NCI-H226 (cell line): Measurements from ENCODE around the gene F13B.
"Not testable (repeated sequence)": the region's sequence is repeated elsewhere in the genome, so short reads cannot be mapped to it uniquely, and the experiment has no call there.

ENCODE experiments used
- DNase-seq: peaks from one replicate; pipeline ENCODE4 v3.0.0-alpha.2; 2015

F13B gene, protein sequence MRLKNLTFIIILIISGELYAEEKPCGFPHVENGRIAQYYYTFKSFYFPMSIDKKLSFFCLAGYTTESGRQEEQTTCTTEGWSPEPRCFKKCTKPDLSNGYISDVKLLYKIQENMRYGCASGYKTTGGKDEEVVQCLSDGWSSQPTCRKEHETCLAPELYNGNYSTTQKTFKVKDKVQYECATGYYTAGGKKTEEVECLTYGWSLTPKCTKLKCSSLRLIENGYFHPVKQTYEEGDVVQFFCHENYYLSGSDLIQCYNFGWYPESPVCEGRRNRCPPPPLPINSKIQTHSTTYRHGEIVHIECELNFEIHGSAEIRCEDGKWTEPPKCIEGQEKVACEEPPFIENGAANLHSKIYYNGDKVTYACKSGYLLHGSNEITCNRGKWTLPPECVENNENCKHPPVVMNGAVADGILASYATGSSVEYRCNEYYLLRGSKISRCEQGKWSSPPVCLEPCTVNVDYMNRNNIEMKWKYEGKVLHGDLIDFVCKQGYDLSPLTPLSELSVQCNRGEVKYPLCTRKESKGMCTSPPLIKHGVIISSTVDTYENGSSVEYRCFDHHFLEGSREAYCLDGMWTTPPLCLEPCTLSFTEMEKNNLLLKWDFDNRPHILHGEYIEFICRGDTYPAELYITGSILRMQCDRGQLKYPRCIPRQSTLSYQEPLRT

DNA sequence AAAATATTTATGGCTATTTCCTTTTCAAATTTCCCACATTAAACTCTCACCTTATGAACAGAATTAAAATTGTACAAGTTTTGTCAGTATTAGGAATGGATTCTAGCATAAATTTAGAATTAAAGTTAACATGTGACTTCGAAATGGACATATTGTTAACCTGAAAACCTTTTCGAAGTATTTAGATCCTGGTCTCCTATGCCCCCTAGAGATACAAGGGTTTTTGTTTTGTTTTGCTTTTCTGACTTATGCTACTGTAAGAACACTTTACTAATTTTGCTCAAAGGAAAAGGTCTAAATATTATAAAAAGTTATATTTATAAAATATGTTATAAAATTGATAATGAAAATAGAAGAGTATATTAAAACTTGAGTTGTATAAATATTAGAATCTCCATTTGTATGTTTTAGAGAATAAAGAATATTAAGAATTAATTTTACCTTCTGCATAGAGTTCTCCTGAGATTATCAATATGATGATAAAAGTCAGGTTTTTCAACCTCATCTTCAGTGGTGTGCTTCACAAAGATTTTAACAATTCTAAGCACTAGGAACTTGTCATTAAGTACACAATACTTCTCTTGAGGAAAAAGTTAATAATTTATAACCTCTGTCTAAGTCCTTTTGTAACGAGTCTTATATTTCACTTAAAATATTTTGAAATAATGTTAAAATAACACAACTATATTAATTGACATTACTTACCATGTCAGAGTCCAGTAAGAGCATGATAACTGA, at the start of gene F13B:
Gene F13B, minus strand, starts transcription at position 542 of the 738 bp plus-strand sequence. Its CDS starts 37 bp downstream, at position 505.
- no peak for DNase-seq

GRCh38 chr1:197116156-197116555, 49.1 kb upstream of the F13B start:
- no peak for DNase-seq

DNA sequence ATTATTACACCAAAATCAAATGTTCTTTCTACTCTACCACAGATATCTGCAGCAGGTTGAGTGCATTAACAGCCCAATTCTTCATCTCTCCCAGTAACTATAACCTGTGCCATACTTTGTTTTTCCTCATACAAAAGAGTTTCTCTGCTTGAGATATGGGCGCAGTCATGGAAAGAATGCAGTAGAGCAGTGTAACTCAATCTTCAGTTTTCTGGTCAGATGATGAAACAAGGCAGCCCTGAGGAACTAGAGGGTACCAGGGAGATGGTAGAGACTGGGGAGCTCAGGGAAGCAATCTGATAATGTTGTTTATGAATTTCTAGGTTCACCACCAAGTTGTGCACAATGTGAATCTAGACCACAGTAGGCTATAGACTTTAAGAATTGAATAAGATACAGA, 39.8 kb upstream of the F13B start:
- no peak for DNase-seq

- DNase-seq: no peak
Measured at GRCh38 chr1:197103300-197103699, 36.2 kb upstream of the F13B start.

GRCh38 chr1:197101978-197102377, 34.9 kb upstream of the F13B start:
- no peak for DNase-seq

DNA sequence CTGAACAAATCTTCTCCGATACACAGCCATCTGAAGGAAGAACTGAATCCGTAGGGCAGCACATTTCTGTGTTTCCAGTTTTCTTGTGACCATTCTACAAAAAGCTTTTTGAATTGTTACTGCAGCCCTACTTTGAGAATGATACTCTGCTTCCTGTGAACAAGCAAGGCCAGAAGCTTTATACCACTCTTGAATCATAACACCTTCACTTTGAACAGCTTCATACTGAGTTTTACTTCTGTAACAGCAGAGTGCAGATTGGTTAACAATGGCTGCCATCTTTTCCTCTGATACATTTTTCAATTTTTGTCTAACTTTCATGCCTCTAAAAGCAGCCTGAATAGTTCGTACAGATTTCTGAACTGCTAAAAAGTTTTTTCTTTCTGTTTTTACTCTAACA, 33.6 kb upstream of the F13B start:
- no peak for DNase-seq

- DNase-seq: no peak
Measured at GRCh38 chr1:197099444-197099843, 32.4 kb upstream of the F13B start.

DNA sequence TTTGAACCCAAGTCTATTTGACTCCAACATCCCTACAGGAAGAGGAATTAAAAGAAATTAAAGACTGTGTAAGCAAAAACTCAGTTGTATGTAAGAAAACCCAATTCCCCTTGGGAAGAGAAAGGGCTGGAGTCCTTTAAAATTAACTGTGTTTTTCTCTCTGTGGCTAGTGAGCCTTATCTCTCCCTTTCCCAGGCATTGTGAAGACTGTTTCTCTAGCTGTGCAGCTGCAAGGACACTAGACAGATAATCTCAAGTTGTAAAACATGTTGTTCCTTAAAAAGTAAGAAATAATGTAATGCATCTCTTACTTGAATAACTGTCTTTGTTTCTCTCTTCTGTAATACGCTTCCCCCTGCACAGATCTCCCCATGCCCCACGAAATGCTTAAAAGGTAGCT, 29.9 kb upstream of the F13B start:
- not testable (repeated sequence) for DNase-seq

DNA sequence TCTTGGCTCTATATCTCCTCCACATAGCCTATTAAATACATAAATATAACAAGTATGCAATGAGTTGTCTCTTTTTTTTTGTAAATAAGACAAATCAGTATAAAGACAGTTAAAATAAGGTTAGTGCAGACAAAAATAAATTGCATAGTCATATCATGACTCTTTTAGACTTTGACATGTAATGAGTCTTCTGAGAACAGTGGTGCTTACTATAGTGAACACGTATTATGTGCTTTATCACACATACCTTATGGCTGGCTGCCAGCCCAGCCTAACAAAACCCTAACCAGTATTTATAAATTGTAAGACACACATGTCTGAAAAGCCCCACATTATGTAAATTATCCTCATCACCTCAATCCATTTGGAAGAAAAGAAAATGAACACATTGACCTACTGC, 29.1 kb upstream of the F13B start:
- DNase-seq: no peak

- DNase-seq: peak; percentile 3
Measured at GRCh38 chr1:197093226-197093885, 26.3 kb upstream of the F13B start.

GRCh38 chr1:197092491-197093023, 25.5 kb upstream of the F13B start:
- no peak for DNase-seq

GRCh38 chr1:197083474-197083873, 16.4 kb upstream of the F13B start:
- no peak for DNase-seq

DNA sequence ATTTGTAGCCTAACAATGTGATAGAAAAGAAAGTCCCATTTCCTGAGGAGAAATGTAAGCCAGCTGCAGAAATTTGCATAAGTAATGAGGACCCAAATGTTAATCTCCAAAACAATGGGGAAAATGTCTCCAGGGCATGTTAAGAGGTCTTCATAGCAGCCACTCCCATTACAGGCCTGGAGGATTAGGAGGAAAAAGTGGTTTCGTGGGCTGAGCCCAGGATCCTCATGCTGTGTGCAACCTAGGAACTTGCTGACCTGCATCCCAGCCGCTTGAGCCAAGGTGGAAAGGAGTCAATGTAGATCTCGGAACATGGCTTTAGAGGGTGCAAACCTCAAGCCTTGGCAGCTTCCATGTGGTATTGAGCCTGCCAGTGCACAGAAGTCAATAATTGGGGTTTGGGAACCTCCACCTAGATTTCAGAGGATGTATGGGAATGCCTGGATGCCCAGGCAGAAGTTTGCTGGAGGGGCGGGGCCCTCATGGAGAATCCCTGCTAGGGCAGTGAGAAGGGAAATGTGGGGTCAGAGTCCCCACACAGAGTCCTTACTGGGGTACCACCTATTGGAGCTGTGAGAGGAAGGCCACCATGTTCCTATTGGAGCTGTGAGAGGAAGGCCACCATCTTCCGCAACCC, 14.2 kb upstream of the F13B start:
- DNase-seq: no peak

DNA sequence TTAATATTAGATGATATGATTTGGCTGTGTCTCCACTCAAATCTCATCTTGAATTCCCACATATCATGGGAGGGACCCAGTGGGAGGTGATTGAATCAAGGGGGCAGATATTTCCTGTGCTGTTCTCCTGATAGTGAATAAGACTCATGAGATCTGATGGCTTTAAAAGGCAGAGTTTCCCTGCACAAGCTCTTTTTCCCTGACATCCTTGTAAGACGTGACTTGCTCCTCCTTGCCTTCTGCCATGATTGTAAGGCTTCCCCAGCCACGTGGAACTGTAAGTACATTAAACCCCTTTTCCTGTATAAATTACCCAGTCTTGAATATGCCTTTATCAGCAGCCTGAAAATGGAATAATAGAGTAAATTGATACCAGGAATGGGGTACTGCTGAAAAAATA, 13.3 kb upstream of the F13B start:
- DNase-seq: no peak

DNA sequence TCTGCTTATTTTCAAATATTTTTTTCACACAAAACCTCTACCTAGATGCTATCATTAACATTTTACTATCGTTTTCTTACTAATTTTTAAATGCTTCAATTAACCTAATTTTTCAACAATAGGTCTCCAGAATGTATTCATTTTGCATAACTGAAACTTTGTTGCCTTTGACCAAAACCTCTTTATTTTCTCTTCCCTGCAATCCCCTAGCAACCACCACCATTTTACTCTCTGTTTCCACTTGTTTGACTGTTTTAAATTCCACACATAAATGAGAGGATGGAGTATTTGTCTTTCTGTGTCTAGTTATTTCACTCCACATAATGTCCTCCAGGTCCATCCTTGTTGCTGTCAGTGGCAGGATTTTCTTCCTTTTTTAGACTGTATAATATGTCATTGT, 9.5 kb upstream of the F13B start:
- no peak for DNase-seq

DNA sequence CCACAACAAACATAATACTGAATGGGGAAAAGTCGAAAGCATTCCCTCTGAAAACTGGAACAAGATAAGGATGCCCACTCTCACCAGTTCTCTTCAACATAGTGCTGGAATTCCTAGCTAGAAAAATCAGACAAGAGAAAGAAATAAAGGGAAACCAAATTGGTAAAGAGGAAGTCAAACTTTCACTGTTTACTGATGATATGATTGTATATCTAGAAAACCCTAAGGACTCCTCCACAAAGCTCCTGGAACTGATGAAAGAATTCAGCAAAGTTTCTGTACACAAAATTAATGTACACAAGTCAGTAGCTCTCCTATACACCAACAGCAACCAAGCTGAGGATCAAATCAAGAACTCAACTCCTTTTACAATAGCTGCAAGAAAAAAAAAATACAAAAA, 6.9 kb upstream of the F13B start:
- no peak for DNase-seq

DNA sequence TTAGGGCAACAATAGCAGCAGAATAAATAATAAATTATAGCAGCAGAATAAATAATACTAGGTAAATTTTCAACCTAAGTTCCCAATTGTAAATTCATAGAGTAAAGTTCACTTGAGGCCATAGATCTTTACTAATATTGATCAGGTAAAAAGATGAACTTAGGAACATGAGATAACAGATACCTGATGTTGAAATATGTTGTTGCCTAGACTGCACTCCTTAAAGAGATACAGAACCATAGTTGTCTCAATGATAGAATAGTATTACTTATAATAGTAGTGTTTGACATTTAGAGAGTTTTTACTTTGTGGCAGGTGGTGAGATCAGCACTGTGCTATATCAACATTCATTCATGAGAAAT, 378 bp upstream of the F13B start:
- DNase-seq: no peak

GRCh38 chr1:197066277-197066676, 783 bp downstream of the F13B start:
- DNase-seq: no peak

DNA sequence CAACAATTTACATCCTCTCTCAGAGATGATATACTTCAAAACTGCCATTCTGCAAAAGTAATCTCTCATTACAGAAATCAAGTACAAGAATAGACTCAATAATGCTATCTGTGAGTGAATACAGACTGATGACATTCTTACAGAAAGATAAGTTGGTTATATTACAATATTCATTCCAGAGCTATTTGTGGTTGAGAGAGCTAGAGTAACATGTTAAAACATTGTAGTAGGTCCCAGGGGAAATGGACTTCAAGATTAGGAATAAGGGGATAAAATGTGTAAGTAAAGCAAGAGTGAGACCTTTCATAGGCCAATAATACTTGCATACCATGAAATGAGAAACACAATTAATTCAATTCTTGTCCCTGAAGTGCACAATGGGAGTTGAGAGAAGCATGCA, 1.5 kb downstream of the F13B start:
- peak; percentile 16 for DNase-seq

DNA sequence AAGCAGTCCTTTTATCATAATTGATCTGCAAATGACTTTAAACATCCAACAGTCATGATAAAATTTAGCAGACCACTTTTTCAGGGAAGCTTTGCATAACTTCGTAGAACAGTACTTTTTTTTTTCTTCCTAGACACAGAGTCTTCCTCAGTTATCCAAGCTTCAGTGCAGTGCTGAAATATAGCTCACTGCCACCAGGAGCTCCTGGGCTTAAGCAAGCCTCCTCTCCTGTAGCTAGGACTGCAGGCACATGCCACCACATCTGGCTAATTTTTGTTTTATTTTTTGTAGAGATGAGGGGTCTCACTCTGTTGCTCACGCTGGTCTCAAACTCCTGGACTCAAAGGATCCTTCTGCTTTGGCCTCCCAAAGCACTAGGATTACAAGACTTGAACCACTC, 3.8 kb downstream of the F13B start:
- no peak for DNase-seq

GRCh38 chr1:197062692-197063091, 4.4 kb downstream of the F13B start:
- DNase-seq: no peak

DNA sequence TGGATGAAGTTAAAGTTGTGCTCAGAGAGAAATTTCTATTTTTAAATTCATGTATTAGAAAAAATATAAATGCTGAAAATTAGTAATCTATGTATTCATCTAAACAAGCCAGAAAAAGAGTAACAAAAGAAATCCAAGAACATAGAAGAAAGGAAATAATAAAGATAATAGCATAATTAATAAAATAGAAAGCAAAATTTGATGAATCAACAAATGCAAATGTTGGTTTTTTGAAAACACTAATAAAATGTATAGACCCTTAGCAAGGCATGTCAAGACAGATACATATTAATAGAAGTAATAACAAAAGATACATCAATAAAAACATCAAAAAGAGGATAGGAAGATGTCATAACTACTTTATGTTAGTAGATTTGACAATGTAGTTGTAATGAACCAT, 18.0 kb downstream of the F13B start:
- no peak for DNase-seq
